Measurements from ENCODE around the gene MN1.

MN1 gene

GRCh38 chr22:27829620-27830019 lies 28.1 kb upstream of the MN1 start:
- no peak overlapping the region for H3K4me3 ChIP-seq
- no peak overlapping the region for H3K27ac ChIP-seq

GRCh38 chr22:27827604-27828587 lies 26.3 kb upstream of the MN1 start:
- Histone ChIP-seq H3K4me3 (no peak overlapping the region), H3K27ac (no peak overlapping the region)

- no peak overlapping the region for H3K4me3 ChIP-seq
These were observed 23.6 kb upstream of the MN1 start for GRCh38 chr22:27825174-27825573.

GRCh38 chr22:27823221-27823620 lies 21.7 kb upstream of the MN1 start:
- Histone ChIP-seq H3K4me3 (no peak overlapping the region), H3K27ac (no peak overlapping the region)

More at GRCh38 chr22:27825174-27825573, 23.6 kb upstream of the MN1 start:
- H3K27ac ChIP-seq, result no peak overlapping the region

GRCh38 chr22:27820896-27821866 lies 19.6 kb upstream of the MN1 start:
- no peak overlapping the region for H3K27ac ChIP-seq
- no peak overlapping the region for H3K4me3 ChIP-seq

GRCh38 chr22:27816552-27816951 lies 15.0 kb upstream of the MN1 start:
- Histone ChIP-seq H3K27ac (no peak overlapping the region), H3K4me3 (no peak overlapping the region)

GRCh38 chr22:27815826-27816530 lies 14.4 kb upstream of the MN1 start:
- Histone ChIP-seq H3K27ac (no peak overlapping the region), H3K4me3 (no peak overlapping the region)

- no peak overlapping the region for H3K4me3 ChIP-seq
- H3K27ac ChIP-seq, result no peak overlapping the region
These were observed 13.4 kb upstream of the MN1 start for GRCh38 chr22:27814993-27815392.

GRCh38 chr22:27811778-27812177 lies 10.2 kb upstream of the MN1 start:
- H3K4me3 ChIP-seq, result no peak overlapping the region
- no peak overlapping the region for H3K27ac ChIP-seq

- Histone ChIP-seq H3K4me3 (no peak overlapping the region), H3K27ac (peak overlapping the region in 6 of 21 experiments; percentile 3 to 72 (median 52))
These were observed 9.1 kb upstream of the MN1 start for GRCh38 chr22:27810609-27811151.

- Histone ChIP-seq H3K27ac (peak overlapping the region in 7 of 21 experiments; percentile 3 to 72 (median 50)), H3K4me3 (no peak overlapping the region)
These were observed 8.4 kb upstream of the MN1 start for GRCh38 chr22:27809700-27810608.

- Histone ChIP-seq H3K4me3 (no peak overlapping the region), H3K27ac (no peak overlapping the region)
These were observed 7.7 kb upstream of the MN1 start for GRCh38 chr22:27809226-27809603.

- no peak overlapping the region for H3K4me3 ChIP-seq
- no peak overlapping the region for H3K27ac ChIP-seq
These were observed 7.1 kb upstream of the MN1 start for GRCh38 chr22:27808451-27809225.

- no peak overlapping the region for H3K4me3 ChIP-seq
These were observed 4.3 kb upstream of the MN1 start for GRCh38 chr22:27805841-27806240.

GRCh38 chr22:27804470-27805297 lies 3.1 kb upstream of the MN1 start:
- H3K4me3 ChIP-seq, result no peak overlapping the region
- no peak overlapping the region for H3K27ac ChIP-seq

More at GRCh38 chr22:27805841-27806240, 4.3 kb upstream of the MN1 start:
- no peak overlapping the region for H3K27ac ChIP-seq

GRCh38 chr22:27803841-27804415 lies 2.4 kb upstream of the MN1 start:
- Histone ChIP-seq H3K4me3 (no peak overlapping the region), H3K27ac (no peak overlapping the region)

Data from skin epidermis (tissue), 12 donors.